Liver (tissue), 9 donors: ENCODE results near the gene SMYD3. TPM values are rescaled to one million over a fixed set of nuclear protein-coding genes. Genes with fewer than 3 reads are reported as not detected.

ENCODE experiments used
- DNase-seq: peaks from one replicate; pipeline ENCODE4 v3.0.0-alpha.2; 2017; ENCODE audit warnings: low spot score
- H3K27ac ChIP-seq, 2 donors: one replicate each; pipeline ENCODE4 v1.7.0; 2013; ENCODE audit warnings: inconsistent platforms in 2 of 2, low read length in 2 of 2, control low read depth in 1 of 2, low read depth in 1 of 2, mild to moderate bottlenecking in 1 of 2
- H3K27me3 ChIP-seq, 4 donors: one replicate each; pipeline versions ENCODE4 v1.6.1 to v1.7.0; 2013; ENCODE audit warnings: low read length in 3 of 4, inconsistent platforms in 1 of 4, mild to moderate bottlenecking in 1 of 4, moderate library complexity in 1 of 4; ENCODE audit not compliant: control insufficient read depth in 4 of 4, insufficient read depth in 4 of 4
- H3K36me3 ChIP-seq, 4 donors: one replicate each; pipeline versions ENCODE4 v1.6.1 to v1.7.0; 2013; ENCODE audit warnings: low read length in 3 of 4, mild to moderate bottlenecking in 3 of 4, low read depth in 1 of 4, moderate library complexity in 1 of 4; ENCODE audit not compliant: control insufficient read depth in 4 of 4, insufficient read depth in 3 of 4
- H3K4me1 ChIP-seq, 4 donors: one replicate each; pipeline versions ENCODE4 v1.6.1 to v1.7.0; 2013; ENCODE audit warnings: low read length in 3 of 4, mild to moderate bottlenecking in 3 of 4, moderate library complexity in 1 of 4; ENCODE audit not compliant: control insufficient read depth in 4 of 4, insufficient read depth in 4 of 4
- H3K4me3 ChIP-seq, 3 donors: one replicate each; pipeline versions ENCODE4 v1.6.1 to v1.7.0; 2013; ENCODE audit warnings: low read length in 3 of 3, control low read depth in 1 of 3, low read depth in 1 of 3, mild to moderate bottlenecking in 1 of 3
- H3K9ac ChIP-seq, 2 donors: one replicate each; pipeline ENCODE4 v1.7.0; 2013; ENCODE audit warnings: low read length in 2 of 2, mild to moderate bottlenecking in 2 of 2, moderate library complexity in 2 of 2, control low read depth in 1 of 2, low read depth in 1 of 2
- H3K9me3 ChIP-seq, 4 donors: one replicate each; pipeline versions ENCODE4 v1.6.1 to v1.7.0; 2013; ENCODE audit warnings: low read length in 3 of 4; ENCODE audit not compliant: control insufficient read depth in 4 of 4
- GABPA ChIP-seq, 2 donors: IDR thresholded peaks in 1 of 2; conservative IDR thresholded peaks in 1 of 2; 2 replicates each; pipeline ENCODE4 v1.6.1; 2016; ENCODE audit warnings: antibody characterized with exemption in 2 of 2, mild to moderate bottlenecking in 1 of 2, moderate library complexity in 1 of 2
- HNF4A ChIP-seq, 2 donors: conservative IDR thresholded peaks; 2 replicates each; pipeline ENCODE4 v1.6.1; 2016; ENCODE audit warnings: antibody characterized with exemption in 2 of 2, mild to moderate bottlenecking in 2 of 2
- NR2F2 ChIP-seq: IDR thresholded peaks from 2 replicates; pipeline ENCODE4 v1.6.1; 2016; ENCODE audit warnings: antibody characterized with exemption
- REST ChIP-seq: IDR thresholded peaks from 2 replicates; pipeline ENCODE4 v1.6.1; 2016; ENCODE audit warnings: antibody characterized with exemption, mild to moderate bottlenecking
- TAF1 ChIP-seq: conservative IDR thresholded peaks from 2 replicates; pipeline ENCODE4 v1.6.1; 2016; ENCODE audit warnings: antibody characterized with exemption, mild to moderate bottlenecking
- YY1 ChIP-seq: IDR thresholded peaks from 2 replicates; pipeline ENCODE4 v1.6.1; 2016; ENCODE audit warnings: antibody characterized with exemption, mild to moderate bottlenecking
- WGBS: extraction: QIAGEN DNeasy Blood & Tissue Kit; methylation state at CpG from one replicate; pipeline ENCODE4 v1.1.7; 2013; 5-methylcytosine and 5-hydroxymethylcytosine counted together
- polyA plus RNA-seq, 2 donors: library from polyadenylated mRNA; stranded (reverse) in 1 of 2; unstranded in 1 of 2; fragments of 200-250 nt in 1 of 2; fragments of >200 nt in 1 of 2; fragmentation: Nextera tagmentation in 1 of 2; extraction: Ambion mirVana in 1 of 2; gene quantifications; one replicate each; pipeline versions ENCODE4 v1.2.1 to v1.2.3, GENCODE V29; 2013 to 2015
- total RNA-seq, 2 donors: library from RNA; depleted of rRNA; stranded (reverse); fragments of >200 nt; gene quantifications; one replicate each; pipeline ENCODE4 v1.2.3, GENCODE V29; 2014
- TF ChIP-seq, protein P1 (sequence below): IDR thresholded peaks from 2 replicates; pipeline ENCODE4 v1.6.1; 2016; ENCODE audit warnings: antibody characterized with exemption
- TF ChIP-seq, protein P2 (sequence below): IDR thresholded peaks from 2 replicates; pipeline ENCODE4 v1.6.1; 2016; ENCODE audit warnings: antibody characterized with exemption
- TF ChIP-seq, protein P3 (sequence below): IDR thresholded peaks from 2 replicates; pipeline ENCODE4 v1.6.1; 2016; ENCODE audit warnings: antibody characterized with exemption
- donor health status: healthy.
- donor health status: healthy.
- donor health status: healthy.
- donor health status: healthy.
- donor health status: healthy.

SMYD3 gene
- total and polyA plus RNA-seq, 4 donors, result 3.1 to 9.1 (median 8.0) TPM

- Histone ChIP-seq H3K9me3 (no peaks in the 10 kb centered on the region), H3K27me3 (no peaks in the 10 kb centered on the region), H3K36me3 (no peaks in the 10 kb centered on the region), H3K9ac (no peak overlapping the region), H3K4me3 (no peak overlapping the region), H3K4me1 (no peaks in the 10 kb centered on the region), H3K27ac (no peak overlapping the region)
- TF ChIP-seq, protein P1, sequence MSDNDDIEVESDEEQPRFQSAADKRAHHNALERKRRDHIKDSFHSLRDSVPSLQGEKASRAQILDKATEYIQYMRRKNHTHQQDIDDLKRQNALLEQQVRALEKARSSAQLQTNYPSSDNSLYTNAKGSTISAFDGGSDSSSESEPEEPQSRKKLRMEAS, result no peak
- no peak for TF ChIP-seq TAF1
- no peak for TF ChIP-seq HNF4A (conservative IDR thresholded peaks at IDR 0.05)
- no peak for TF ChIP-seq GABPA (IDR thresholded peaks at IDR 0.05 in 1 of 2, conservative IDR thresholded peaks at IDR 0.05 in 1 of 2)
- TF ChIP-seq, protein P2, sequence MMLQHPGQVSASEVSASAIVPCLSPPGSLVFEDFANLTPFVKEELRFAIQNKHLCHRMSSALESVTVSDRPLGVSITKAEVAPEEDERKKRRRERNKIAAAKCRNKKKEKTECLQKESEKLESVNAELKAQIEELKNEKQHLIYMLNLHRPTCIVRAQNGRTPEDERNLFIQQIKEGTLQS, result no peak
- TF ChIP-seq NR2F2, result no peak
- no peak for DNase-seq
- WGBS, result 95% methylated on average over 2 of the region's 2 CpGs
Measured at GRCh38 chr1:246479061-246479460, 28.0 kb downstream of the SMYD3 start.

GRCh38 chr1:246477634-246478033 is 29.4 kb downstream of the SMYD3 start:
- TF ChIP-seq, protein P3, sequence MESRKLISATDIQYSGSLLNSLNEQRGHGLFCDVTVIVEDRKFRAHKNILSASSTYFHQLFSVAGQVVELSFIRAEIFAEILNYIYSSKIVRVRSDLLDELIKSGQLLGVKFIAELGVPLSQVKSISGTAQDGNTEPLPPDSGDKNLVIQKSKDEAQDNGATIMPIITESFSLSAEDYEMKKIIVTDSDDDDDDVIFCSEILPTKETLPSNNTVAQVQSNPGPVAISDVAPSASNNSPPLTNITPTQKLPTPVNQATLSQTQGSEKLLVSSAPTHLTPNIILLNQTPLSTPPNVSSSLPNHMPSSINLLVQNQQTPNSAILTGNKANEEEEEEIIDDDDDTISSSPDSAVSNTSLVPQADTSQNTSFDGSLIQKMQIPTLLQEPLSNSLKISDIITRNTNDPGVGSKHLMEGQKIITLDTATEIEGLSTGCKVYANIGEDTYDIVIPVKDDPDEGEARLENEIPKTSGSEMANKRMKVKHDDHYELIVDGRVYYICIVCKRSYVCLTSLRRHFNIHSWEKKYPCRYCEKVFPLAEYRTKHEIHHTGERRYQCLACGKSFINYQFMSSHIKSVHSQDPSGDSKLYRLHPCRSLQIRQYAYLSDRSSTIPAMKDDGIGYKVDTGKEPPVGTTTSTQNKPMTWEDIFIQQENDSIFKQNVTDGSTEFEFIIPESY, result no peak
- TF ChIP-seq, protein P1, result no peak
- WGBS, result 93% methylated on average over 2 of the region's 2 CpGs

DNA sequence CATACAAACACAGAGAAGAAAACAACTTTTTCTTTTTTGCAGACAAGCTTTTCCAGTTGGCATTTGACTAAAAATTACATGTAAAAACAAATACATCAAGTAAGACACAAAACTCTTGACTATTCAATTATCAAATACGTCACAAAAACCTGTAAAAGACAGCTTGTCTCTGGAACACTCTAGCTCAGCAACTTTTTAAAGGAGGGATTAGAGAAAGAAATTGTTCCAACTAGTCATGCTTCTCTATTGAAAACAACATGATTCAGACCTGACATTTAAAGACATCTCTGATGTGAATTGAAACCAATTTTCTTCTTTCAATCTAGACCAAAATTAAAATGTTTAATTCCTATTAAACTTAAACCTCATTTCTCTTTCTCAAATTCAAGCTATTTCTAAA is 30.3 kb downstream of the SMYD3 start:
- Histone ChIP-seq H3K27me3 (no peaks in the 10 kb centered on the region), H3K36me3 (no peaks in the 10 kb centered on the region), H3K9ac (no peak overlapping the region), H3K9me3 (no peaks in the 10 kb centered on the region), H3K4me3 (no peak overlapping the region), H3K27ac (no peak overlapping the region), H3K4me1 (no peaks in the 10 kb centered on the region)
- no peak for DNase-seq
- no peak for TF ChIP-seq REST
- TF ChIP-seq GABPA (IDR thresholded peaks at IDR 0.05 in 1 of 2, conservative IDR thresholded peaks at IDR 0.05 in 1 of 2), result no peak
- TF ChIP-seq YY1, result no peak
- WGBS, result 81% methylated on average over 1 of the region's 1 CpG

More at GRCh38 chr1:246477634-246478033, 29.4 kb downstream of the SMYD3 start:
- Histone ChIP-seq H3K4me1 (no peaks in the 10 kb centered on the region), H3K9ac (no peak overlapping the region), H3K27me3 (no peaks in the 10 kb centered on the region), H3K4me3 (no peak overlapping the region), H3K9me3 (no peaks in the 10 kb centered on the region), H3K27ac (no peak overlapping the region), H3K36me3 (no peaks in the 10 kb centered on the region)
- no peak for DNase-seq
